Loucy (cell line): ENCODE data around the gene GNAO1.

ENCODE experiments used
- H2AFZ ChIP-seq: fragments of 200-600 bp; sonication (generic); 2 replicates; pipeline ENCODE4 v1.6.0; 2016; ENCODE audit warnings: antibody characterized with exemption, mild to moderate bottlenecking, low read length, moderate library complexity
- H3F3A ChIP-seq: fragments of 200-600 bp; 2 replicates; pipeline ENCODE4 v1.6.0; 2016; ENCODE audit warnings: antibody characterized with exemption, low read depth, mild to moderate bottlenecking
- H3K27me3 ChIP-seq: fragments of 200-600 bp; sonication (generic); 2 replicates; pipeline ENCODE4 v1.6.1; 2014; ENCODE audit warnings: low read length, mild to moderate bottlenecking; ENCODE audit not compliant: insufficient read depth, poor library complexity, severe bottlenecking
- H3K36me3 ChIP-seq: fragments of 200-600 bp; sonication (generic); 2 replicates; pipeline ENCODE4 v1.6.1; 2016; ENCODE audit warnings: low read length; ENCODE audit not compliant: insufficient read depth
- H3K4me1 ChIP-seq: fragments of 200-600 bp; sonication (generic); 2 replicates; pipeline ENCODE4 v1.5.1; 2014; ENCODE audit warnings: low read length, mild to moderate bottlenecking; ENCODE audit not compliant: insufficient read depth, poor library complexity, severe bottlenecking
- H3K4me2 ChIP-seq: fragments of 200-600 bp; sonication (generic); 2 replicates; pipeline ENCODE4 v1.6.0; 2014; ENCODE audit warnings: antibody characterized with exemption, low read length, low read depth, mild to moderate bottlenecking; ENCODE audit not compliant: poor library complexity, severe bottlenecking
- H3K4me3 ChIP-seq: fragments of 200-600 bp; sonication (generic); 2 replicates; pipeline ENCODE4 v1.5.1; 2014; ENCODE audit warnings: low read length, mild to moderate bottlenecking, mixed read lengths; ENCODE audit not compliant: poor library complexity, severe bottlenecking
- H3K79me2 ChIP-seq: fragments of 200-600 bp; sonication (generic); 2 replicates; pipeline ENCODE4 v1.6.1; 2014; ENCODE audit warnings: low read length; ENCODE audit not compliant: insufficient read depth
- H3K9ac ChIP-seq: fragments of 200-600 bp; sonication (generic); 2 replicates; pipeline ENCODE4 v1.6.0; 2014; ENCODE audit warnings: mild to moderate bottlenecking, low read depth, low read length, moderate library complexity; ENCODE audit not compliant: poor library complexity, severe bottlenecking
- H3K9me2 ChIP-seq: fragments of 200-600 bp; sonication (generic); replicated peaks from 2 replicates; pipeline ENCODE4 v1.6.1; 2016; ENCODE audit warnings: low read depth, low read length, mixed read lengths
- H3K9me3 ChIP-seq: fragments of 200-600 bp; sonication (generic); 2 replicates; pipeline ENCODE4 v1.6.1; 2014; ENCODE audit warnings: mild to moderate bottlenecking, antibody characterized with exemption, low read length, low read depth; ENCODE audit not compliant: insufficient read depth
- H4K20me1 ChIP-seq: fragments of 200-600 bp; sonication (generic); 2 replicates; pipeline ENCODE4 v1.6.0; 2014; ENCODE audit warnings: antibody characterized with exemption, low read length, mild to moderate bottlenecking; ENCODE audit not compliant: insufficient read depth, poor library complexity, severe bottlenecking
- CTCF ChIP-seq: fragments of 200-600 bp; sonication (generic); conservative IDR thresholded peaks from 2 replicates; pipeline ENCODE4 v1.5.1; 2014; ENCODE audit warnings: mild to moderate bottlenecking, antibody characterized with exemption, low read length
- EZH2phosphoT487 ChIP-seq: fragments of 200-600 bp; IDR thresholded peaks from 2 replicates; pipeline ENCODE4 v1.6.1; 2018; ENCODE audit warnings: antibody characterized with exemption, mild to moderate bottlenecking, moderate library complexity, borderline replicate concordance

The GNAO1 gene

GRCh38 chr16:56336071-56336688 lies 144.9 kb downstream of the GNAO1 start:
- Histone ChIP-seq H3K4me1 (no peaks in the 10 kb centered on the region), H3K9me2 (no peaks in the 10 kb centered on the region), H3F3A (no peaks in the 10 kb centered on the region), H3K79me2 (no peaks in the 10 kb centered on the region), H2AFZ (no peak overlapping the region), H4K20me1 (no peaks in the 10 kb centered on the region), H3K9ac (no peak overlapping the region), H3K36me3 (no peaks in the 10 kb centered on the region), H3K4me3 (no peak overlapping the region), H3K9me3 (no peaks in the 10 kb centered on the region), H3K4me2 (no peak overlapping the region), H3K27me3 (no peaks in the 10 kb centered on the region)
- no peak for TF ChIP-seq EZH2phosphoT487

GRCh38 chr16:56336711-56337110 lies 145.4 kb downstream of the GNAO1 start:
- Histone ChIP-seq H3K79me2 (no peaks in the 10 kb centered on the region), H3K9me2 (no peaks in the 10 kb centered on the region), H2AFZ (no peak overlapping the region), H3K4me2 (no peak overlapping the region), H3K27me3 (no peaks in the 10 kb centered on the region), H4K20me1 (no peaks in the 10 kb centered on the region), H3K36me3 (no peaks in the 10 kb centered on the region), H3K4me3 (no peak overlapping the region), H3K4me1 (no peaks in the 10 kb centered on the region), H3K9me3 (no peaks in the 10 kb centered on the region), H3F3A (no peaks in the 10 kb centered on the region), H3K9ac (no peak overlapping the region)
- TF ChIP-seq CTCF (no peak), EZH2phosphoT487 (no peak)

- Histone ChIP-seq H3K36me3 (no peaks in the 10 kb centered on the region), H3K4me2 (no peak overlapping the region), H3K4me3 (no peak overlapping the region)
Measured at GRCh38 chr16:56337131-56337857, 146.0 kb downstream of the GNAO1 start.

More at GRCh38 chr16:56337131-56337857, 146.0 kb downstream of the GNAO1 start:
- H3K4me1 ChIP-seq, result no peaks in the 10 kb centered on the region
- H2AFZ ChIP-seq, result no peak overlapping the region
- H3K9me3 ChIP-seq, result no peaks in the 10 kb centered on the region
- no peaks in the 10 kb centered on the region for H3K79me2 ChIP-seq
- H3K9me2 ChIP-seq, result no peaks in the 10 kb centered on the region
- H3F3A ChIP-seq, result no peaks in the 10 kb centered on the region
- no peaks in the 10 kb centered on the region for H4K20me1 ChIP-seq
- no peak overlapping the region for H3K9ac ChIP-seq
- no peak for TF ChIP-seq EZH2phosphoT487
- TF ChIP-seq CTCF, result no peak
- no peaks in the 10 kb centered on the region for H3K27me3 ChIP-seq
